ENCODE results near the gene MARS1. TPM values are rescaled to one million over a fixed set of nuclear protein-coding genes. Genes with fewer than 3 reads are reported as not detected.

Gene MARS1
- total RNA-seq, 4 donors from 2014 or later: 29.1 to 160 (median 76.8) TPM

DNA sequence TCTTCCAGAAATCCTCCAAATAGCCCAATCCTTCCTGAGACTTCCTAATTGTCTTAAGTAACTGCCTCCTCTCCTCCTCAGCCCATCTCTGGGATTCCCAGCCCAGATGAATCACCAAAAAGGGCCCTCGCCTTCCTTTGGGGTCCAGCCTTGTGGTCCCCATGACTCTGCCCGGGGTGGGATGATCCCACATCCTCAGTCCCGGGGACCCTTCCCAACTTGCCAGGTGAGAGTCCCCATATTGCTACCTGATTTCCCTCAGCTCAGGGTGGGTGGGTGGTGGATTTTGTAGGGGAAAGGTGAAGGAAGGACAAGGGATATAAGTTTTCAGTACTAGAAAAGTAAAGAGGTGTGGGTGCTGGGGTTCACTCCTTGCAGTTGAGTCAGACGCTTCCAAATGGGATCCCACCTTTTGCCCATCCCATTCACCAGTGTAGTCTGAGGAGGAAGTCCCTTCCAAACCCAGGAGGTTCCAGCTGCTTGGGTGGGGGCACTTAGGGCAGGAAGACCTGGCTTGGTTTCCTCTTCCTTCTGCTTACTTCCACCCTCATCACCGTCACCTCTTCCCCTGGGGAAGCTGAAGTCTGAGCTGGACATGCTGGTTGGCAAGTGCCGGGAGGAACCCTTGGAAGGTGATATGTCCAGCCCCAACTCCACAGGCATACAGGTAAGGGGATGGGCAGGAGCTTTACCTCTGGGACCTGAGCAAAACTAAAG lies 22.7 kb upstream of the MARS1 start:
- Histone ChIP-seq H3K4me3 (no peak overlapping the region), H3K9me3 (no peaks in the 10 kb centered on the region), H3K27me3 (no peaks in the 10 kb centered on the region), H3K36me3 (no peaks in the 10 kb centered on the region), H3K4me1 (peaks cover 3 to 11% of the 10 kb centered on the region in 2 donors), H3K27ac (no peak overlapping the region)
- no peak for DNase-seq
- TF ChIP-seq, protein P1, sequence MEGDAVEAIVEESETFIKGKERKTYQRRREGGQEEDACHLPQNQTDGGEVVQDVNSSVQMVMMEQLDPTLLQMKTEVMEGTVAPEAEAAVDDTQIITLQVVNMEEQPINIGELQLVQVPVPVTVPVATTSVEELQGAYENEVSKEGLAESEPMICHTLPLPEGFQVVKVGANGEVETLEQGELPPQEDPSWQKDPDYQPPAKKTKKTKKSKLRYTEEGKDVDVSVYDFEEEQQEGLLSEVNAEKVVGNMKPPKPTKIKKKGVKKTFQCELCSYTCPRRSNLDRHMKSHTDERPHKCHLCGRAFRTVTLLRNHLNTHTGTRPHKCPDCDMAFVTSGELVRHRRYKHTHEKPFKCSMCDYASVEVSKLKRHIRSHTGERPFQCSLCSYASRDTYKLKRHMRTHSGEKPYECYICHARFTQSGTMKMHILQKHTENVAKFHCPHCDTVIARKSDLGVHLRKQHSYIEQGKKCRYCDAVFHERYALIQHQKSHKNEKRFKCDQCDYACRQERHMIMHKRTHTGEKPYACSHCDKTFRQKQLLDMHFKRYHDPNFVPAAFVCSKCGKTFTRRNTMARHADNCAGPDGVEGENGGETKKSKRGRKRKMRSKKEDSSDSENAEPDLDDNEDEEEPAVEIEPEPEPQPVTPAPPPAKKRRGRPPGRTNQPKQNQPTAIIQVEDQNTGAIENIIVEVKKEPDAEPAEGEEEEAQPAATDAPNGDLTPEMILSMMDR (IDR thresholded peaks at IDR 0.05): no peak
- TF ChIP-seq POLR2A (IDR thresholded peaks at IDR 0.05): no peak
- intact Hi-C loops (cut with DNase I; ENCODE audit: low total_unique reads): no loop called here

DNA sequence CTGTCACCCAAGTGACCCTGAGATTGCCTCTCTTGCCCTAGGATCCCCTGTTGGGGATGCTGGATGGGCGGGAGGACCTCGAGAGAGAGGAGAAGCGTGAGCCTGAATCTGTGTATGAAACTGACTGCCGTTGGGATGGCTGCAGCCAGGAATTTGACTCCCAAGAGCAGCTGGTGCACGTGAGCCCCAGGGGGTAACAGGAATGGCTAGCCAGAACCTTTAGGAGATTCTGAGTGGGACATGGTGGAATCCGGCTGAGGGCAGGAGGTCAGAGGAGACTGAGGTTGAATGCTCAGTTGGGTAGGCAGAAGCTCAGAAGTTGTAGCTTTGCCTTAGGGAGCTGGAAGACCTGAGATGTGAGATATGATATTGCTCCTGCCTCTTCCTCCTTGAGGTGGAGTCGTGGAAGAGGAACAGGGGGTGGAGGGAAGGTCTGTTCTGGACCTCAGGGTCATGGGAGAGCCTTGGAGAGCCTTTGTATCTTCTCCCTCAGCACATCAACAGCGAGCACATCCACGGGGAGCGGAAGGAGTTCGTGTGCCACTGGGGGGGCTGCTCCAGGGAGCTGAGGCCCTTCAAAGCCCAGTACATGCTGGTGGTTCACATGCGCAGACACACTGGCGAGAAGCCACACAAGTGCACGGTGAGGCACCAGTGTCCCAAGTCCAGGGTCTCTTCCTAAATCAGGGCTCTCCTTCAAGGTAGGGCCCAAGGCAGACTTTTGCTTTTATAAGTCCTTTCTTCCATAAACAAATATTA lies 21.9 kb upstream of the MARS1 start:
- intact Hi-C loops (cut with DNase I; ENCODE audit: low total_unique reads): no loop called here

DNA sequence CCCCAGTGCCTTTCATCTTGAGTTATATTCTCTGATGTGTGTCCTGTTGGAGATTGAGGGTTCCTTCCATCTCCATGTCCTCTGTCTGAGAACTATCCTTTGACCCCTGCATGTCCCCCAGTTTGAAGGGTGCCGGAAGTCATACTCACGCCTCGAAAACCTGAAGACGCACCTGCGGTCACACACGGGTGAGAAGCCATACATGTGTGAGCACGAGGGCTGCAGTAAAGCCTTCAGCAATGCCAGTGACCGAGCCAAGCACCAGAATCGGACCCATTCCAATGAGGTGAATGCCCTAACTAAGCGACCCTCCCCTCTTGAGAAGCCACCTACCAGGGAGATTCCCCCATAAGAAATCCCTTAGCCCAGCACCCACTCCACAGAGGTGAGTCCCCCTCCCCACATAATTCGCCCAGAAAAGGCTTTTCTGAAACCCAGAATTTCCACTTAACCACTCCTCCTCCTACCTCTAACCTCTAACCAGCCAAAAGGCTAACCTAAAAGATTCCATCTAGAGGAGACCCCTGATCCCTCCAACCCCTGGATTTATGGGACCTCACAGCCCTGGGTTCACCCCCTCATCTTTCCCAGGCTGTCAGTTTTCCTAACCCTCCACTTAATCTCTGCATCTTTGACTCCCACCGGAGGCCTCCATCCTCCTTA lies 20.5 kb upstream of the MARS1 start:
- no peak for DNase-seq
- Histone ChIP-seq H3K27me3 (no peaks in the 10 kb centered on the region), H3K36me3 (no peaks in the 10 kb centered on the region), H3K27ac (no peak overlapping the region), H3K4me3 (no peak overlapping the region), H3K9me3 (no peaks in the 10 kb centered on the region), H3K4me1 (no peaks in the 10 kb centered on the region)
- TF ChIP-seq POLR2A (IDR thresholded peaks at IDR 0.05): no peak
- TF ChIP-seq, protein P1 (IDR thresholded peaks at IDR 0.05): no peak
- intact Hi-C loops (cut with DNase I; ENCODE audit: low total_unique reads): no loop called here

More for the DNA sequence above, 21.9 kb upstream of the MARS1 start:
- no peaks in the 10 kb centered on the region for H3K36me3 ChIP-seq
- H3K9me3 ChIP-seq: no peaks in the 10 kb centered on the region
- H3K4me3 ChIP-seq: no peak overlapping the region
- no peak for TF ChIP-seq POLR2A (IDR thresholded peaks at IDR 0.05)
- TF ChIP-seq, protein P1 (IDR thresholded peaks at IDR 0.05): no peak
- DNase-seq: no peak
- H3K27ac ChIP-seq: no peak overlapping the region
- H3K4me1 ChIP-seq: peaks cover 0 to 5% of the 10 kb centered on the region in 2 donors
- no peaks in the 10 kb centered on the region for H3K27me3 ChIP-seq

DNA sequence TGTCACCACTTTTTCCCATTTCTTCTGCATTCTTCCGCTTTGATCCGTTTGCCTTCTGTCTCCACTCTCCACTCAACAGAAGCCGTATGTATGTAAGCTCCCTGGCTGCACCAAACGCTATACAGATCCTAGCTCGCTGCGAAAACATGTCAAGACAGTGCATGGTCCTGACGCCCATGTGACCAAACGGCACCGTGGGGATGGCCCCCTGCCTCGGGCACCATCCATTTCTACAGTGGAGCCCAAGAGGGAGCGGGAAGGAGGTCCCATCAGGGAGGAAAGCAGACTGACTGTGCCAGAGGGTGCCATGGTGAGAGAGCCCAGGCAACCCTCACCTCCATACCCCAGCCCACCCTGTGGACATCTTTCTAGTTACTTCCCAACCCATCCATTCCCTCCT lies 20.0 kb upstream of the MARS1 start:
- DNase-seq: no peak
- Histone ChIP-seq H3K27ac (no peak overlapping the region), H3K4me1 (no peaks in the 10 kb centered on the region), H3K4me3 (no peak overlapping the region), H3K27me3 (no peaks in the 10 kb centered on the region), H3K36me3 (no peaks in the 10 kb centered on the region), H3K9me3 (no peaks in the 10 kb centered on the region)
- TF ChIP-seq POLR2A (IDR thresholded peaks at IDR 0.05): no peak
- TF ChIP-seq, protein P1 (IDR thresholded peaks at IDR 0.05): no peak
- intact Hi-C loops (cut with DNase I; ENCODE audit: low total_unique reads): no loop called here

Measured in uterus (tissue), 4 donors.